CD4-positive, alpha-beta T cell treated with Interleukin-6 at 100 ng/mL for 8 hours (primary cell): ENCODE measurements around the gene ATP6V0E1.
"Not testable (repeated sequence)": the region's sequence is repeated elsewhere in the genome, so short reads cannot be mapped to it uniquely, and the experiment has no call there.

Experiments used
- DNase-seq: peaks from one replicate; pipeline ENCODE4 v3.0.0-alpha.2; 2020; ENCODE audit warnings: mixed read lengths, low spot score

Gene ATP6V0E1

GRCh38 chr5:173004013-173004412 is 20.4 kb downstream of the ATP6V0E1 start:
- no peak for DNase-seq

- DNase-seq = no peak
These were observed 20.9 kb downstream of the ATP6V0E1 start for GRCh38 chr5:173004447-173004846.

GRCh38 chr5:173010021-173010420 is 26.4 kb downstream of the ATP6V0E1 start:
- no peak for DNase-seq

- no peak for DNase-seq
These were observed 27.2 kb downstream of the ATP6V0E1 start for GRCh38 chr5:173010547-173011464.

- no peak for DNase-seq
These were observed 28.0 kb downstream of the ATP6V0E1 start for GRCh38 chr5:173011566-173011965.

- no peak for DNase-seq
These were observed 29.3 kb downstream of the ATP6V0E1 start for GRCh38 chr5:173012882-173013281.

- DNase-seq = no peak
These were observed 31.1 kb downstream of the ATP6V0E1 start for GRCh38 chr5:173014671-173015070.

- no peak for DNase-seq
These were observed 31.6 kb downstream of the ATP6V0E1 start for GRCh38 chr5:173015192-173015591.

GRCh38 chr5:173015598-173016455 is 32.3 kb downstream of the ATP6V0E1 start:
- DNase-seq = no peak

GRCh38 chr5:173016598-173017046 is 33.1 kb downstream of the ATP6V0E1 start:
- no peak for DNase-seq

GRCh38 chr5:173017087-173017486 is 33.5 kb downstream of the ATP6V0E1 start:
- not testable (repeated sequence) for DNase-seq

- DNase-seq = no peak
These were observed 34.8 kb downstream of the ATP6V0E1 start for GRCh38 chr5:173018358-173018757.

- DNase-seq = no peak
These were observed 36.6 kb downstream of the ATP6V0E1 start for GRCh38 chr5:173020154-173020581.

- no peak for DNase-seq
These were observed 37.1 kb downstream of the ATP6V0E1 start for GRCh38 chr5:173020643-173021042.

- no peak for DNase-seq
These were observed 42.1 kb downstream of the ATP6V0E1 start for GRCh38 chr5:173025651-173026050.

GRCh38 chr5:173027905-173028304 is 44.3 kb downstream of the ATP6V0E1 start:
- no peak for DNase-seq

- no peak for DNase-seq
These were observed 45.3 kb downstream of the ATP6V0E1 start for GRCh38 chr5:173028811-173029327.

- no peak for DNase-seq
These were observed 45.9 kb downstream of the ATP6V0E1 start for GRCh38 chr5:173029499-173029921.

GRCh38 chr5:173032096-173032495 is 48.5 kb downstream of the ATP6V0E1 start:
- DNase-seq = not testable (repeated sequence)

GRCh38 chr5:173032730-173033129 is 49.2 kb downstream of the ATP6V0E1 start:
- DNase-seq = no peak

- DNase-seq = no peak
These were observed 50.4 kb downstream of the ATP6V0E1 start for GRCh38 chr5:173033923-173034322.
